NCI-H1092 treated with DMSO at 0.1 percent for 48 hours (cell line): ENCODE measurements around the gene S100A11.
"Not testable (repeated sequence)": the region's sequence is repeated elsewhere in the genome, so short reads cannot be mapped to it uniquely, and the experiment has no call there.

Source experiments
- DNase-seq: peaks from one replicate; lab custom pipeline; 2025; lab: John Stamatoyannopoulos, UW

Gene S100A11

GRCh38 chr1:152036267-152037216 lies at the start of gene S100A11:
TSS of gene S100A11 (minus strand) at chr1:152037004. CDS start at chr1:152036915, 89 bp downstream.
- DNase-seq = no peak

- no peak for DNase-seq
Observed at GRCh38 chr1:152084853-152085252, 48.0 kb upstream of the S100A11 start.

- not testable (repeated sequence) for DNase-seq
Observed at GRCh38 chr1:152081026-152081425, 44.2 kb upstream of the S100A11 start.

GRCh38 chr1:152080494-152080893 lies 43.7 kb upstream of the S100A11 start:
- not testable (repeated sequence) for DNase-seq

GRCh38 chr1:152078831-152079441 lies 42.1 kb upstream of the S100A11 start:
- no peak for DNase-seq

- DNase-seq = no peak
Observed at GRCh38 chr1:152072311-152072710, 35.5 kb upstream of the S100A11 start.

DNA sequence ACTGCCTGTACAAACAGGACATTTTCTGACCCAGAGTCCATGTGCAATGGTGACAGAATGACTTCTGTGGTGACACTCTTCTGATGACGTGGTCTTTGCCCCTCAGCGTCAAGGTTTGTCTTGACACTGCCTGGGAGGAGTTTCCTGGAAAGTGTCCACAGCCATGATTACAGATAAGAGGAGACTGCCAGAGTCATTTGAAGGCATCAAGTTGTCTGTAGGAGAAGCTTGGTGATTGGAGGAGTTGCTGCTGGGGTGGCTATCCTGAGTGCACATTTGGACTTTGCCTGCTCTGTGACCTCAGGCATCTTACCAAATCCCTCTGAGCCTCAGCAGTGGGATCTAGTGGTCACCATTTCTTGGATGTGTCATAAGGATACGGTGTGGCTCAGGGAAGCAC lies 34.3 kb upstream of the S100A11 start:
- no peak for DNase-seq

- no peak for DNase-seq
Observed at GRCh38 chr1:152067929-152068328, 31.1 kb upstream of the S100A11 start.

DNA sequence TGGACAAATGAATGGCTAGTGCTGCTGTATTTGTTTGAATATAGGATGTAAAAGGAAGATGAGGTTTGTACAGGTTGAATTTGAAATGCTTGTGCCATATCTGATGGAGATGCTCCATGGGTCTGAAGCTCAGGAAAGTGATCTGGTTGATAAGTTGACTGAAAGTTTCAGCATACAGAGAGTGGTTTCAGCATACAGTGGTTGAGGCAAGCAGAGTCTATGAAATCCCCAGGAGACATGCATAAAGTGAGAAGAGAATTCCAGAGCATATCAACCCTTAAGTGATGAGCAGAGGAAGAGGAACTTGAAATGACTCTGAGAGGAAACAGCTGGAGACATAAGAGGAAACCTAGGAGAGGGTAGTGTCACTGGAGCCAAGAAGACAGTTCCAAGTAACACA lies 30.3 kb upstream of the S100A11 start:
- no peak for DNase-seq

- DNase-seq = no peak
Observed at GRCh38 chr1:152061952-152062351, 25.1 kb upstream of the S100A11 start.

GRCh38 chr1:152053375-152053774 lies 16.6 kb upstream of the S100A11 start:
- no peak for DNase-seq

GRCh38 chr1:152052606-152053005 lies 15.8 kb upstream of the S100A11 start:
- DNase-seq = peak; percentile 55

DNA sequence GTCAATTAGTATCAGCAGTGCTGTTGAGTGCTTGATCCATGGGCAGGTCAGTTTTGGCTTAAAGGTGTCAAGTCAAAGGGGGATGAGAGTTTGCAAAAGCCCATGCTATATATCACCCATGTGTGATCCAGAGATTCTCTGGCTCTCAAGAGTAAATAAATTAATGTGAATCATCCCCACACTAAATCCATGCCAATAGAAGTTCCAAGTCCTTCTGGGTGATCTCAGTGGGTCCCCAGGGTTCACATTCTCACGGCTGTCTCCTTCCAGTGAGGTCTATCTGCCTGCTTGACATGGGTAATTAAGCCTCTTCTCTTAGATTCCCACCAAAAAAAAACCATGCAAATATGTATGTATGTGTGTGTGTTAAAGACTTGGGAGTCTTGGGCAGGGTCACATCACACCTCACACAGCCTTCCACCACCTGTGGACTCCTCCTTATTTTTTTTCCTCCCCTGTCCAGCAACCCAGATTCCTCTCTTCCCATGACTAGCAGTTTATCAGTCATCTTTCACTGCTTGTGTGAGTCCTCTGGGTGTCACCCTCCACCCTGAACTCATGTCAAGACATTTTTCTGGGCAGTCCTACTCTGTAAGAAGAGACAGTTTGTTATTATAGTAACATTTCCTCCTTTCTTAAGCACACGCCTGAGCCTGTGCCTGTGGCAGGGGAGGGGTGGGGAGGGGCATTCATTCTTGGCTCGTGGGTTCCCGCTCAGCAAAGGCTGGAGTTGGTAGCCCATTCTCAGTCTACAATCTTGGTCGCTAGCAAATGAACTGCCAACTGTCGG lies 14.3 kb upstream of the S100A11 start:
- no peak for DNase-seq

DNA sequence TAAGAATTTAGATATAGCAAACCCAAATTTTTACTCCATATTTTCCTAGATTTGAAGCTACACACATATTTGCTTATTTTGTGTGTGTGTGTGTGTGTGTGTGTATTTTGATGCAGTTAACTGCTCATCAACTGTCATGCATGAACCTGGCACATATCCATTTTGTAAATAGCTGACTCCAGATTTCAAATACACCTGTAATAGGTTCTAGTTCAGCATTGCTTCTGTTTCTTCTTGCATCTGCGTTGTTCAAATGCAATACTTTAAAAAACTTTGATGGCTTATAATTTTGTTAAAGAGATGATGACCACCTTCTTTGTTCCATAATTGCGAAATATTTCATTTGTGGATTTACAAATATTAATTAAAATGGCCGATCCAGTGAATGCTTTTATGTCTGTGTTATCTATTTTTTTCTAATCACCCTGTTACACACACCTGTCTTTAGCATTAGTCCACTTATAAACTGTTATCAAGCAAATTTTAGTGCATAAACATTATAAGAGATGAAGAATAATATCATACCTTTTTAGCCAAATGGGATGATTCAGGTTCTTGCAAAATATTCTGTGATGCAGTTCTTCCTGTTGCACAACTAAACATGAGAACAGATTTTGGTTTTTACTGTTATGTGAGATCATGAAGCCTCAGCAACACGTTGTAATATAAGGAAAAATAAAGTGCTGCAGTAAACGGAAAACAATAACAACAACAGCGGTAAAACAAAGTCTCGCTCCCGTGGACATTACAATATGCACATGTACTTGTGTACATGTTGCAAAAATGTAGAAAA lies 12.7 kb upstream of the S100A11 start:
- no peak for DNase-seq

DNA sequence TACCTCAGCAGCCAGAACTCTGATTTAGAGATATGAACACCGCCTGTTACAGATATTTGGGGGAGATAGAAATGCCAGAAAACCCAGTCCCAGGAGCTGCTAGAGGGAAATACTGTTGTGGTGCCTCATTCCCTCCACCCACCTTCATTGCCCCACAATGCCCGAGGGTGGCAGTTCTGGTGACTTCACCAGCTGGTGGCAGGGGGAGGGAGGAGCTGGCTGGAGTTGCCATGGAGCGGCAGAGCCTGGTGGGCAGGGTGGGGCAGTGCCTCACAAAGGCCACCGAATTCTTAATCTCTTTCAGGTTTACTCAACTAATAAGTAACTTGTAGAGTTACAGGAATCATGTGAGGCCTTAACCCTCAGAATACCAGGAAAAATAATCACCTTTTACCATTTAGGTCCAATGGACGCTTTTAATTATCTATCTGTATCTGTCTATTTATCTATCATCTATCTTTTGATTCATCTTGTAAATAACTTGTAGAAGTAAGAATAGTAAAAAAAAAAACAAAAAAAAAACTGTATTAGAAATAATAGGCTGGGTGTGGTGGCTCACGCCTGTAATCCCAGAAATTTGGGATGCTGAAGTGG lies 11.7 kb upstream of the S100A11 start:
- no peak for DNase-seq

DNA sequence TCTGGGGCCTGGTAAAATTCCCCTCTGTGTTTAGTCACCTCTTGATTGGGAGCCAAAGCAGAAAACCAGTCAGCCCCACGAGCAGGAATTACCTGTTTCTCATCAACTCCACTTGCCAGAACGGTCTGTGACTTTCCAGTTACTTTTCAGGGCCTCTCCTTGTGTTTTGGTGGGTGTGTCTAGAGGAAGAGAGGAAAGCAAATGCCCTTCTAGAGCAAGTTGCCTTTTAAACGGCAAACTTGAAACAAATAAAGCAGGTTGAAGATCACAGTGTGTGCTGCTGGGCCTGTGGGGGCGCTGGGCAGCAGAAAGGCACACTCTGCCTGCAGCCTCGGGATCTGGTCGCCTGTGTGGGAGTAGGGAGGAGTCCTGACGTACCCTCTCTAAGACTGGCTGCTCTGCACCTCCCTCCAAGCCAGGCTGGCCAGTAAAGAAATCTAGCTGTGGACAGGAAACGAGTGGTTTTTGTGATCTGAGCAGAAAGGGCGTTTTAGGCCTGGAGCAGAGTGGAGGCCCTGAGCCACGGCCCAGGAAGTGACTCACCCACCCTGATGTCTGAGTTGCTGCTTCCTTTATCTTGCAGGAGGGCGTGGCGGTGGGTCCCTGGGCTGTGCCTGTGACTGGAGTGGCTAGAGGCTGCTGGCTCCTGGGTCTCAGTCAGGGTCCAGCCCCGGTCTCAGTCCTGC lies 11.1 kb upstream of the S100A11 start:
- no peak for DNase-seq

GRCh38 chr1:152047413-152047729 lies 10.6 kb upstream of the S100A11 start:
- no peak for DNase-seq

- no peak for DNase-seq
Observed at GRCh38 chr1:152044386-152044785, 7.6 kb upstream of the S100A11 start.

DNA sequence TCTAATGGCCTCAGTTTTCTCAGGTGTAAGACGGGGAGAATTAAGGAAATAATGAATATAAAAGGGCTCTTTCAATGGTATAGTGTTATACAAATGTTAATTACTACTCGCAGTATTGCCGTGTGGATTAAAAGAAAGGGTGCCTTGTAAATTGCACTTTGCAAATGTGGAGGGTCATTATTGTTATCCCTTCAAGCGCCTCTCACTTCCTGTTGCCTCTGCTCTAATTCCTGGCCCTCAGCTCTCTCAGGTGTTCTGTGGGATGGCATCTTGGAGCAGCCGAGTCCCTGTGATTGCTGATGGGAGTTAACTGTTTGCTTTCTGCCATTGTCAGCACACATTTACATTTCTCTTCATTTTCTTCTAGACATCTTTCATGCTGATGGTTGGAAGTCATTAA lies 7.1 kb upstream of the S100A11 start:
- DNase-seq = no peak

GRCh38 chr1:152042030-152042429 lies 5.2 kb upstream of the S100A11 start:
- no peak for DNase-seq

- no peak for DNase-seq
Observed at GRCh38 chr1:152039886-152040285, 3.1 kb upstream of the S100A11 start.
